HL-60/S4 (cell line): Measurements from ENCODE around the gene JAKMIP1.

Experiments used
- in situ Hi-C: fragments of 300-500 bp; cut with MboI; formaldehyde crosslinking; loops from 2 replicates; pipeline ENCODE4 v1.14.3; 2022; ENCODE audit warnings: low sequenced_read_pairs

JAKMIP1 gene

GRCh38 chr4:6200011-6200921 lies at the start of gene JAKMIP1:
TSS of gene JAKMIP1 (minus strand) at chr4:6200549. CDS start at chr4:6112850, 87,699 bp downstream.
- in situ Hi-C loops, result no loop called here

GRCh38 chr4:6248394-6248793 lies 48.0 kb upstream of the JAKMIP1 start:
- in situ Hi-C loops, result no loop called here

- in situ Hi-C loops, result no loop called here
Measured at GRCh38 chr4:6246170-6246634, 45.9 kb upstream of the JAKMIP1 start.

DNA sequence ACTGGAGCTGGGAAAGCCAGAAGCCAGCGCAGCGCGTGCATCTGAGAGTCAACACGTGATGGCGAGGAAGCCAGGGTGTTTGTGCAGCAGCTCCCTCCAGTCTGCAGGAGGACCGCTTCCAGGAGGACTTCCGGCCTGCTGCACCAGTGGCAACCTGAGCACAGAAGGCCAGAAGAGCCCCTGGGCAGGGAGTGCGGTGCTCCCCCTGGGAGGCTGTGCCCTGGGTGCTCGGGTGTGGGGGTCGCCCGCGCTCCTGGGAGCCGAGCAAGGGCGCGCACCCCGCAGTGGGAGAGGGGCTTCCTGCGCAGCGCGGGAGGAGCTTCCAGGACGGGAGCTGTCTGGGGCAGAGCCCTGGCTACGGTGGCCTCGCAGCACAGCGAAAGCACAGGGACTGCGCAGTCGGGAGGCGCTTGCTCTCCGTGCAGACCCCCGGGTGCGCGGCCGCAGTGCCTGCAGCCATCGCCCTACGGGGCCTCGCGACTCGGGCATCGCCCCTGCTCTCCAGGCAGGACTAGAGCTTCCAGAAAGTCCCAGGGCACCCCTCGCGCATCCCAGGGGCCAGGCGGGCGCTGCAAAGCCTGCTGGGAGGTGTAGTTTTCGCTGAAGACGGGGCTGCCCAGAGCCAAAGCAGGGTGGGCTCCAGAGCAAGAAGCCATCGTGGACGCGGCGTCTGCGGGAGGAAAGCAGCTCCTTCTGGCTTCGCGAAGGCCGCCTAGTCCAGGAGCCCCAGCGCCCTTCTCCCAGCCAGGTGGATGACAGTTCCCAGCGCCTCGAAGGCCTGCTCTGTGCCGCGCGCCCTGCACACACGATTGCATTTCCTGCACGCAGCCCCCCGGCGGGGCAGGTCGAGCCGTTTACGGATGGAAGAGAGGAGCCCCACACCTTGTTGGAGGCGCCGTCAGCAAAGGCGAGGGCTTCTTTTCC lies 45.2 kb upstream of the JAKMIP1 start:
- in situ Hi-C loops, result no loop called here

- in situ Hi-C loops, result no loop called here
Measured at GRCh38 chr4:6242271-6243029, 42.1 kb upstream of the JAKMIP1 start.

DNA sequence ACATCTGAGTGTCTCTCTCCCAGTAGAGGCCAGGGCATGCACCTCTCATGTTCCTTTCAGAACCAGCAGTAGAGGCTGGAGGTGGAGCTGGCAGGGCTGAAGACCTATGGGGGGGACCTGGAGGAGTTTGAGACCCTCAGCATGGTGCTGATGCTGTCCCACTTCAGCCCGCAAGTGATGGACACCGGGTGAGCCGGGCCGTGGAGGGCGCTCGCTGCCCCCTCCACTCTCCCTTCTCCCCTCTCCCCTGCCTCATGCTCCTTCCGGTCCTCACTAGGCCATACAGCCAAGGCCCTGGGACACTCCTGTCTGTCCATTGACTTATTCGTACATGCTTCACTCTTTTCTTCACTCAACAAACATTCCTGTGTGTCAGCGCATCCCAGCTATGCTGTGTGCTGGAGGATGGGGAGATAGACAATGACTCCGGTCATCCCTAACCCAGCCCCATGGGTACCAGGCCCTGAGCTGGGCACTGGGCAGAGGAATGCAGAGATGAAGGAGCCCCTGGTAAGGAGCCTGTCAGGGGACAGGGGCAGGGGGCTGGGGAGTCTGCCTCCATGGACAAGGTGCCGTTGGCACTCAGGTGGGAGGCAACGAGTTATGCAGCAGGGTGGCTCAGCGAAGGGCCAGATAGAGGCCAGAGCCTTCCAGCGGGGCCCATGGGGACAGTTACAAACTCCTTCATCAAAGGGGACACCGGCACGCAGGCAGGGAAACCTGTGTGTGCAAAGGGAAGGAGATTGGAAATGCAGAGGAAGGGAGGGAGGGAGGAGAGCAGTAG lies 40.9 kb upstream of the JAKMIP1 start:
- in situ Hi-C loops, result no loop called here

GRCh38 chr4:6239968-6240367 lies 39.6 kb upstream of the JAKMIP1 start:
- in situ Hi-C loops, result no loop called here

- in situ Hi-C loops, result no loop called here
Measured at GRCh38 chr4:6239486-6239885, 39.1 kb upstream of the JAKMIP1 start.

GRCh38 chr4:6236816-6237390 lies 36.6 kb upstream of the JAKMIP1 start:
- in situ Hi-C loops, result no loop called here

DNA sequence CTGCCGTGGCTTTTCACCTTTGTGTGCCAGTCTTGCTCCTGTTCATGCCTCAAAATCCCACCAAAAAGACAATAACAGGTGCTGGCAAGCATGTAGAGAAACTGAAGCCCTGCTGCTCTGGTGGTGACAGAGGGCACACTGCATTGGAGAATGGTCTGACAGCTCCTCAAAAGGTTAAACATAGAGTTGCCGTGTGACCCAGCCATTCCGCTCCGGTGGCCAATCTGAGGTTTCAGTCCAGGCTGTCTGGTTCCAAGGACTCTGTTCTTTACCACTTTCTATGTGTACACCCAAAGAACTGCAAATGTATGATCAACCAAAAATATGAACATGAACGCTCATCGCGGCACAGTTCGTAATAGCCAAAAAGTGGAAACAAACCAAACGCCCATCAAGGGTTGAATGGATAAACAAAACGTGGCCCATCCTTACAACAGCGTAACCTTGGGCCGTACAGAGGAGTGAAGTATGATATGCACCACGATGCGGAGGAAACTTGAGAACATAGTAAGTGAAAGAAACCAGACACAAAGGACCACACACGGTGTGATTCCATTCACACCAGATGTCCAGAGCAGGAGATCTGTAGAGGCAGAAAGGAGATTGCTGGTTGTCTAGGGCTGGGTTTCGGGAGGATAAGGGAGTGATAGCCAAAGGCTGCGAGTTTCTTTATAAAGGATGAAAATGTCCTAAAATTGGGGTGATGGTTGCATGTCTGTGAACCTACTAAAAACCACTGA lies 35.7 kb upstream of the JAKMIP1 start:
- in situ Hi-C loops, result no loop called here

GRCh38 chr4:6235012-6235411 lies 34.7 kb upstream of the JAKMIP1 start:
- in situ Hi-C loops, result no loop called here

- in situ Hi-C loops, result no loop called here
Measured at GRCh38 chr4:6233929-6234328, 33.6 kb upstream of the JAKMIP1 start.

DNA sequence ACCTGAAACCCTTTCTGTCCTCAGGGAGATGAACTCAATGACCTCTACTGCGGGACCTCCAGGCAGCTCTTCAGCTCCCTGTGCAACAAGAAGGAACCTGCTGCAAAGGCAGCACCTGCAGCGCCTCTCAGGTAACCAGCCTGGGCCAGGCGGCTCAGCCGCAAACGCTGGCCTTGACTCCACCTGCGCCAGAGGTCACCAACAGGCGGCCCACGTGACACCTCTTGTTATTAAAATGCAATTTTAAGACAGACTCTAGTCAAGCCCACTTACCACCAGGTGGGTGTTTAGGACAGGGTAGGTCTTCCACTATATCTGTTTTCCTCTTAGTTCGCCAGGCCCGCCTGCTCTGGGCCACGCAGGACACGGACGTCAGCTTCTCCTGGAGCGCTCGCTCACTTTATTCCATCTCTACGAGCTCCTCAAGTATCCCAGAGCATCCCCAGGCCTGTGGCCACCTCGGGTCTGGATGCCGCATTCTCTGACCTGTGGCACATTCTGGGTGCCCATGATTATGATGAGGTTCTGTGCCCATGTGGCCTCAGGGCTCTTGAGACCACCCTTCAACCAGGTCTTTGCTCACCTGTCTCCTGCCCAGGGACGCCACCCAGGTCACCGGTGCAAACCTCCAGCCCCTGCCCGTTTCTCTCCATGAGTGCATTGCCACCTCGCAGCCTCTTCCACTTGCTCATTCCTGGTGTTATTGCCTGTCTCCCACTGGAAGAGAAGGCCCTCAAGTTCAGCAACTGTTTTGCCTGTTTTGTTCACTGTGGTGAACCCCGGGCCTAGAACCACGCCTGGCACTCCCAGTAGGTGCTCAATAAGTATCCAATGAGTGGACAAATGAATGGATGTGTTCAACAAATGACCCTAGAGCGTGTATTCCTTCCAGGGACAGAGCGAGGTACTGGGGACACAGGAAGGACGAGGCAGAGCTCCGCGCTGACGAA lies 32.8 kb upstream of the JAKMIP1 start:
- in situ Hi-C loops, result no loop called here

GRCh38 chr4:6231663-6232165 lies 31.4 kb upstream of the JAKMIP1 start:
- in situ Hi-C loops, result no loop called here

GRCh38 chr4:6230827-6231662 lies 30.7 kb upstream of the JAKMIP1 start:
- in situ Hi-C loops, result no loop called here

DNA sequence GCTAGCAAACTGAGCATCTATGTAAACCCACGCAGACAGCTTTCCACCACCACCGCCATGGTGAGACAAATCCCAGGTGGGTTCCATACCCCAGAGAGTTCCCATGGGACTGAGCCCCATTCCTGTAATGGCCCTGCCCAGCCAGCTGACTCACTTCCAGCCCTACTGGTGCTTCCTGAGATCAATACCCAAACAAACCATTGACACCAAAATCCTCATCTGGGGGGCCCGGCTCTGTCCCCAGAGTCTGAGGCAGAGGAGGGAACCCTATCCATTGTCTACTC lies 30.1 kb upstream of the JAKMIP1 start:
- in situ Hi-C loops, result no loop called here
